H4 (cell line): Measurements from ENCODE around the gene CLHC1. TPM values are rescaled to one million over a fixed set of nuclear protein-coding genes. Genes with fewer than 3 reads are reported as not detected.

ENCODE experiments used
- DNase-seq: peaks from one replicate; pipeline ENCODE4 v3.0.0-alpha.2; 2015; ENCODE audit warnings: low spot score
- total RNA-seq: library from RNA; depleted of rRNA; stranded (reverse); fragments of >200 nt; shearing (Covaris generic); gene quantifications from 2 replicates; pipeline ENCODE4 v1.2.3, GENCODE V29; 2014

Gene CLHC1
- total RNA-seq, 1 experiment from 2014 or later: 4.4 TPM

- DNase-seq: no peak
Observed at GRCh38 chr2:55169359-55169758, 62.7 kb downstream of the CLHC1 start.

GRCh38 chr2:55168221-55169154 is 63.6 kb downstream of the CLHC1 start:
- DNase-seq: peak; percentile 64

DNA sequence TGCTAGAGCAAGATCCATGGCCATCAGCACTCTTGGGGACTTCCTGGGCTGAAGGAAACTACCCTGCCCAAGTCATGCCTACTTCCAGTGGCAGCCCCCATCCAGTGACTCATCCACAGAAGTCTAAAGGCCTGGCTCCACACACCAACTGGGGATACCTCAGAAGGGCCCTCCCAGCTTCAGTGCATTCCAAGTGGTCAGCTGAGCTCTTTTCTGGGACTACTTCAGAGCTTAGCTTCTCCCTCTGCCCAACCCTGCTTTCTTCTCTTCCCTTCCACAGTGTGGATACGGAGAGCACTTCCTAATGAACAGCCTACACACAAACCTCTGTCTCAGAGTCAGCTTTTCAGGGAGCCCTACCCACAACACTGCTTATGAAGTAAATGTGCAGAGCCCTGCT is 66.5 kb downstream of the CLHC1 start:
- peak; percentile 34 for DNase-seq

DNA sequence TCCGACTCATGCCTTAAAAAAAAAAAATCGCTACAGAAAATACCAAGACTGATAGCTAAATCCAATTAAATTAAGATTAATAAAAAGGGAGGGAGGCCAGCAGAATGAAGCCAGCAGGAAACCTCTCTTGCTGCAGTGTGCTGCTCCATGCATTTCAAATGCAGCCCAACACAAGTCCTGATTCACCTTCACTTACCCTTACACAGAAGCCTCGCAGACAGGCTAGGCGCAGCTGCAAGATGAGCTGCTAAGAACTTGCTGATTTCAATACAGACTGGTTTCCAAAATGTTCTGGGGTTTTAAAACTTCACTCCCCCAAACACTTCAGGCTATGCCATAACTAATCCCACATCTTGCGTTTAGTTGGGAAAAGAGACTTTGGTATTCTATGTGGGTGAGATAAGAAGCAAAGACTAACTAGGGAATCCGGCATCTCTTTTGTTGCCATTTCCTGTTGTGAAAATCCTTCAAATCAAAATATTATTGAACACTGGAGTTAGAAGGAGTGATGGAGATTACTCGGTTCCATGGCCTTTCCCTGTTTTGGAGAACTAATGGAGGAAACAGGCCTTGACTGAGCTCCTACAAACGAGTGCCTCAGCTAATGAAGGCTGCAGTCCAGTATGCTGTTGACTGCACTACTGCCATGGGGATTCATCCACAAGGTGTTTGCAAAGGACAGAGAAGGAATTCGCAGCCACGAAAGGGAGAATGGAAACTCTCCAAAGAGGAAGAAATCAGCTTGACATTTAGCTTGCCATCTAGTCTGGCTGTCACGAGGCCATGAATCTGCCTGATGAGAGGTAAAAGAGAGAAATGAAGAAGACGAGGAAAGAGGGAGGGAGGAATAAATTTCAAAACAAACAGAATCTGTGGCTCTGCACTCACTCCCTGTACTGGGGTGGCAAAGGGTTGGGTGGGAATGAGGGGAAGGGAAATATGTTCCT is 67.3 kb downstream of the CLHC1 start:
- DNase-seq: no peak

GRCh38 chr2:55163941-55164390 is 68.1 kb downstream of the CLHC1 start:
- DNase-seq: no peak

DNA sequence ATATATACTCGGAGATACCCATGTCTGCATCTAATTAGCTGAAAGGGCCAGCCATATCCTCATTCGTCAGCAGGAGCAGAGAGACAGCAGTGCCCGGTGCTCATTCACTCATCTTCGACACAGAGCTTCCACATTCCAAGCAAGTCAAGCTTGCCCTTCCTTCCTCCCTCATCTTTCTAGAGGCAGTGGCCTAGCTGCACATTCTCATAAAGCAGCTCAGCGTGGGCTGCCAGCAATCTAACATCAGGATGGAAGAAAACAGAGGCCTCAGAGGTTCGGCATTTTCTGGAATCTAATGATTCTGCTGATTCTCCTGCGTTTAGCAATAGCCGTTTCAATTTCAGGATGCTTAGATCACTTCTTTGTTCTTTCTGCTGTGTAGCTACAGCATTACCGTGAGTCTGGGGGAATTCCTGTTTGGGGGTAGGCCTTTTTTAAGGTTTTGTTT is 68.8 kb downstream of the CLHC1 start:
- no peak for DNase-seq

GRCh38 chr2:55162284-55163006 is 69.6 kb downstream of the CLHC1 start:
- no peak for DNase-seq

- no peak for DNase-seq
Observed at GRCh38 chr2:55161295-55162210, 70.5 kb downstream of the CLHC1 start.

GRCh38 chr2:55160422-55160821 is 71.7 kb downstream of the CLHC1 start:
- DNase-seq: no peak

DNA sequence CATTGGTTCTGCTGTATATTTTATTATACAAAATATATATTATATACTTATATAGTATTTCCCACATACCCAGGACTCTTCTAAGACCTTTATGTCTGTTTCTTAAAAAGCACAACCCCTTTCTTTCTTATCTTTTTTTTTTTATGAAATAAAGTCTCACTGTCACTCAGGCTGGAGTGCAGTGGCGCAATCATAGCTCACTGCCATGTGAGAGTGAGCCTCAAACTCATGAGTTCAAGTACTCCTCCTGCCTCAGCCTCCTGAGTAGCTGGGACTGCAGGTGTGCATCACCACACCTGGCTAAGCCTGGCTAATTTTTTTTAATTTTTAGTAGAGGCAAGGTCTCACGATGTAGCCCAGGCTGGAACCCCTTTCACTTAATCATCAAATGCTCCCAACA is 72.3 kb downstream of the CLHC1 start:
- DNase-seq: no peak

- no peak for DNase-seq
Observed at GRCh38 chr2:55159037-55159651, 72.9 kb downstream of the CLHC1 start.

GRCh38 chr2:55158111-55158814 is 73.8 kb downstream of the CLHC1 start:
- DNase-seq: no peak

GRCh38 chr2:55157474-55157884 is 74.6 kb downstream of the CLHC1 start:
- peak; percentile 52 for DNase-seq

DNA sequence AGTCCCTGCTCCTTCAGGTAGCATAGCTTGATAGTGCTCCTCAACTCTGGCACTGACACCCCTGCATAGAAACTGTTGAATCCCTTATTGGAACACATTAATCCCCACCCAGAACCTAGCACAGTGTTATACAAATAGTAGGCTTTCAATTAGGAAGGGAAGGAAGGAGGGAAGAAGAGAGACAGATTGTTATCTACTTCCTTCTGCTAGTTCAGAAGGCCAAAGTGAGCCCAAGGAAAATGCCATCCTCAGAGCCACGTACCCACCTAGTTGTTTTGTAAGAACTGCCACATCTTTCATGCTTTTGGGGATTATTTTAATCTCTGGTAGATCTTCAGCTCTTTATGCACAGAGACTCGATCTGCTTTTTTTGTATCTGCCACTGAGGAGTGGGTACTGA is 75.1 kb downstream of the CLHC1 start:
- no peak for DNase-seq

DNA sequence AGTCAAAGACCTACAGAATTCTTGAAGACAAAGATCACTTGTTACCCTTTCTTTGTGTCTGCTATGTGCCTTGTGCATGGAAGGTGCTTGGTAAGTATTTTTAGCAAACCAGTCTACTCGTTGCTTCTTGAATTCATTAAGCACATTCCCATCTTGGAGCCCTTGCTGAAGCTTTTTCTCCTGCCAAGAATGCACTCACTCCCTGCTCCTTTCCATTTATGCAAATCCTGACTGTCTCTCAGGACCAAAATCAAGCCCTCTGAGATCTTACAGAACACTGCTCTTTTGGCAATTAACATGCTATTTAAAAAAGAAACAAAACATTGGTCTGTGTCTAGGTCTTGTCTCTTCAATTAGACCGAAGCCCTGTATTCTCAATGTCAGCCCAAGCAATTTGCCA is 75.8 kb downstream of the CLHC1 start:
- no peak for DNase-seq

DNA sequence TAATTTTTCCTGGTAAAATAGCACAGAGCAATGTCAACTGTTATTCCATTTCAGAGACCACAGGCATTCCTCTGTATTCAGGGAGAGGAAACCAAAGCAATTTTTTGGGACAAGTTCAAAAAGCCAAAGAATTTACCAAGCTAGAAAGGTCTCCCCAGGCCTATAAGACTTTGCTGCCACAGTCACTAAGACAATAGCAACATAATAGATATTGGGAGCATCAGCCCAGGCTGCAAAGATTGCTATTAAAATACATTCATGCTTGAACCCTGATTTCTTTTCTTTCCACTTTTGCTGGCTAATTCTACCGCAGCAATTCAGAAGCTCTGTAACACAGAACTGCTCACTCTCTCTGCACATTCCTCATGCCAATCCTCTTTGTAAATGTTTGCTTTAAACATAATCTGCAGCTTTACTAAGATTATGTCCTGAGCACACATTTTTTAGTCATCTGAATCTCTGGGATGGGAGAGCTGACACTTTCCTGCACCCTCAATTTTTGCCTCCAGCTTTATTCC is 76.3 kb downstream of the CLHC1 start:
- no peak for DNase-seq

DNA sequence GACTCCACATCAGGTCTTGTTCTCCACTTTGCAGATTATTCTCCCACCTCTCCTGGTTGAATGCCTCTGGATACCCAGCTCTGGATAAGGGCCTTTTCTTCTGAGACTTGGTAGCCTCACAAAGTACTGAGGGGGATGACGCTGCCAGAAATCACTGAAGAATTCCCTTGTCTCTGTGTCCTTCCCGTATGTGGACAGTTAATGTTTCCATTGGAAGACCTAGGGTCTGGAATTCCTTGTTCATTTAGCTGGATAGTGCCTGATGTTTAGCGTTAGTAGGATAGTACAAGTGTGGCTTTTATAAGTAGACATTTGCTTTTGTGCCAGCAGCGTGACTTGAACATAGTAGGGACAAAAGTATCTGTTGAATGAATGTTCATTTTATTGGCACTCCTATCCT is 76.9 kb downstream of the CLHC1 start:
- no peak for DNase-seq

- no peak for DNase-seq
Observed at GRCh38 chr2:55154525-55155030, 77.5 kb downstream of the CLHC1 start.
